Measurements from ENCODE around the gene LIFR.

- TF ChIP-seq CTCF (conservative IDR thresholded peaks at IDR 0.05; ENCODE audit: low read depth, low read length) (no peak), EZH2 (IDR thresholded peaks at IDR 0.05; ENCODE audit: low read length, unreplicated experiment) (no peak)
These were observed 2.0 kb downstream of the LIFR start for GRCh38 chr5:38554403-38554802.

Data from PC-3 (cell line).